22Rv1 (cell line): Measurements from ENCODE around the gene AGR2.

ENCODE experiments used
- H3K27ac ChIP-seq: fragments of 450-650 bp; 2 replicates; pipeline ENCODE4 v1.5.1; 2017
- ZFX ChIP-seq: fragments of 450-650 bp; IDR thresholded peaks from 2 replicates; pipeline ENCODE4 v1.6.1; 2017; ENCODE audit warnings: antibody characterized with exemption, borderline replicate concordance
- TF ChIP-seq, protein P1 (sequence below): fragments of 450-650 bp; IDR thresholded peaks from 2 replicates; pipeline ENCODE4 v1.5.1; 2017; ENCODE audit warnings: mild to moderate bottlenecking

The AGR2 gene

DNA sequence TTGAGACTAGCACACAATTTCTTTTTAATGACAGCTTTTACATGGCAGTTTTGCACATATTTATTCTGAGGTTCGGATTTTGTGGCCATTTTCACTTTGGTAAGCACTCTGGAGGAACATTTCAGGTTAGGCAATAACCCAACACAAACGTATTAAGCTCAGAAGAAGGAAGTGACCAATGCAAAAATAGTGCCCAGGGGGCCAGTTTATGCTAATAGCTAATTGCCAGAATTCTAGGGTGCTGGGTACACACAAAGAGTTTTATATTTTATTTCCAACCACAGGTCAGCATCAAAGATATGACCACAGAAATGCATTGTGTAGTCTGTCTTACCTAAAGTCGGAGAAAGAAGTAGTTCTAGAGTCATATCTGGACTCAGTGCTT, 8.4 kb upstream of the AGR2 start:
- TF ChIP-seq, protein P1, sequence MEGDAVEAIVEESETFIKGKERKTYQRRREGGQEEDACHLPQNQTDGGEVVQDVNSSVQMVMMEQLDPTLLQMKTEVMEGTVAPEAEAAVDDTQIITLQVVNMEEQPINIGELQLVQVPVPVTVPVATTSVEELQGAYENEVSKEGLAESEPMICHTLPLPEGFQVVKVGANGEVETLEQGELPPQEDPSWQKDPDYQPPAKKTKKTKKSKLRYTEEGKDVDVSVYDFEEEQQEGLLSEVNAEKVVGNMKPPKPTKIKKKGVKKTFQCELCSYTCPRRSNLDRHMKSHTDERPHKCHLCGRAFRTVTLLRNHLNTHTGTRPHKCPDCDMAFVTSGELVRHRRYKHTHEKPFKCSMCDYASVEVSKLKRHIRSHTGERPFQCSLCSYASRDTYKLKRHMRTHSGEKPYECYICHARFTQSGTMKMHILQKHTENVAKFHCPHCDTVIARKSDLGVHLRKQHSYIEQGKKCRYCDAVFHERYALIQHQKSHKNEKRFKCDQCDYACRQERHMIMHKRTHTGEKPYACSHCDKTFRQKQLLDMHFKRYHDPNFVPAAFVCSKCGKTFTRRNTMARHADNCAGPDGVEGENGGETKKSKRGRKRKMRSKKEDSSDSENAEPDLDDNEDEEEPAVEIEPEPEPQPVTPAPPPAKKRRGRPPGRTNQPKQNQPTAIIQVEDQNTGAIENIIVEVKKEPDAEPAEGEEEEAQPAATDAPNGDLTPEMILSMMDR, result no peak
- no peak for TF ChIP-seq ZFX
- H3K27ac ChIP-seq, result peak overlapping the region; percentile 40

DNA sequence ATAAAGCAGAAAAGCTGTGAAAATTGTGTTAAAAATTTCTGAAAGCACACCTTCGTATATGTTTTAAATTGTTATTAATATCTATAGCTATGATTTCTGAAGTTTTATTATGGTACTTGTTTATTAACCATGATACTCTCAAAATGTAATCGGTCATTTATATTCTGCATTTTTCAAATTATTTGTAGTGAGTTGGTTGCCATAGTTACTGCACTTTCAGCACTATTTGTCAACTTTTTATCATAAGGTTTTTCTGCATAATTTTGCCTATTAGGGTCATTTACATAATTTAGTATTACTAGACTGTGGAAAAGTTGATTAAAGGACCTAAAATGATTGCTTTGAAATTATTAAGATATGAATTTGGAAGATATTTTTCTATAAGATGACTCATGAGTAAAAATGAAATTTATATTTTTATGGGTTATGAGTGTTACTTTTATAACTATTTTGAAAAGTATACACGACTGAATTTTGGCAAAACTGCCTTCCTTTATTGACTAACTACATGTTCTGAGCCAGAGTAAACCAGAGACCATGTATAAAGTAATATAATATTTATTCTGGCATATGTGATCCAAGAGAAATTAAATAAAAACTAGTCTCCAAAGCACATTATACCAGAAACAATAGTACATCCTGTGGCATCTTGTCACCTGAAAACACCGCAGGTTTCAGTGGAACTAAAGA, 7.9 kb upstream of the AGR2 start:
- no peak for TF ChIP-seq ZFX
- TF ChIP-seq, protein P1, result no peak

DNA sequence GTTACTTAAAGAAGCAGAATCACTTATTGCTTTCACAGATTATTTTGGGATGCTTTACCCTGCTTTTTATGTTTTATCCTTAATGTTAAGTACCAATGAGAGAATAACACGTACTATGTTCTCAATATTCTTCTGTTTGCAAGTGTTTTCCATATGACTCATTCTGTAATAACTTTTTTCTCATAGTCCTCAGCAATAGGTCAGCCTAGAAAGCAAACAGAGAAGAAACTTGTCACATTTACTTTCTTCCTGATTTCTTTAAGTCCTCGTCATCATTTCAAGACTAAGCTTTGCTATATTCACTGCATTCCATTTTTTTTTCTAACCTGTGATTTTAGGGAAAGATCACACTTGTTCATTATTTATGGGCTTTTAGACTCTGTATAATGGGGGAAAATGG, 6.8 kb upstream of the AGR2 start:
- TF ChIP-seq, protein P1, result no peak
- TF ChIP-seq ZFX, result no peak
- H3K27ac ChIP-seq, result peak overlapping the region; percentile 3; the same call in 1 of the 2 replicates

More for the DNA sequence above, 7.9 kb upstream of the AGR2 start:
- peak overlapping the region; percentile 40 for H3K27ac ChIP-seq

DNA sequence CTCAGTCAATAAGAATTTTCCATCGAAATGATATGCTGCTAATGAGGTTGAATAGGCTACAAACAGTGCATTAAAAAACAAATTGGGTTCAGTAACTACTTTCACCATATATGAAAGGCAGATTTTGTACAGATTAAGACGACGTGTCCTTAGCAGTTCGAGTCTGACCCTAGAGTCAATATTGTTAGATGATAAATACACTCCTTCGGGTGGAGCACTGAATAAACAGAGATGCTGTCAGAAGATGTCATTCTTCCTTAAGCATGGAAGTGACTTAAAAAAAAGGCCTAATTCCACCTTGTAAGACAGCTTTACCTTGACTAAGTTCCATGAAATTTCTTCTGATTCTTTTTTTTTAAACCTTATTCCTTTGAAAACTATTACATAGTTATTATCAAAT, 5.8 kb upstream of the AGR2 start:
- TF ChIP-seq, protein P1, result no peak
- no peak for TF ChIP-seq ZFX
- peak overlapping the region; percentile 3; the same call in 1 of the 2 replicates for H3K27ac ChIP-seq

DNA sequence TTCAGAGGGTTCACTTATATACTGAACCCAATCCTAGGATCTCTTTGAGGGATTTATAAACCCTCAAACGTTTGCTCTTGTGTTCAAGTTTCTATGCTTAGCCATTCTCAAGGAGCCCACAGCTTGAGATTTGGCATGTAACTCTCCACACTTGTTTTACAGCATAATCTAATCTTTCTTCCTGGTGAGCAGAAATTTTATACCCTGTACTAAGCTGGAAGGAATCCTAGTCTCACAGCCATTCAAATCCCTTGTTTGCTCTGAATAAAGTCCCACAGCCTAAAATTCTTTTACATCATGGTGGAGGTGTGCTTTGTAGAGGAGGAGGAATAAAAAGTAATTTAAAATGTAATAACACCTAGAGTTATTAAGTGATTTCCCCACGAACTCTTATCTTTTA, 5.3 kb upstream of the AGR2 start:
- H3K27ac ChIP-seq, result peak overlapping the region; percentile 3; the same call in 1 of the 2 replicates
- TF ChIP-seq ZFX, result no peak
- TF ChIP-seq, protein P1, result no peak

DNA sequence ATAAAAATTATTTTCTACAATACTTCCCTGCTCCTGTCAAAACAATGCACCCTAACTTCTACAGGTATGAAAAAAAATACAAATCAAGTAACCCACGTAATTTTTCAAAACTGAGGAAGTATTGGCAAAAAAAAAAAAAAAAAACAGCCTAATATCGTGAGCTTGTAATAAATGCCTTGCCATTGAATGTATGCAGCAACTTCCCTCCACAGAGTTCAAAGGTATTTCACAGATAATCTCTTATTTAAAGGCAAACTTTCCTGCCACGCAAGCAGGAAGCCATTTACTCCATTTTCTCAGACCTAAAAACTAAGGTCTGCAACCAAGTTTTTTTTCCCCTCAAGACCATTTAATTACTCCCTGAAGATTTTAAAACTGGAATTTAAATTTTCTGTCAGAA, 642 bp upstream of the AGR2 start:
- no peak overlapping the region for H3K27ac ChIP-seq
- no peak for TF ChIP-seq ZFX
- TF ChIP-seq, protein P1, result no peak

DNA sequence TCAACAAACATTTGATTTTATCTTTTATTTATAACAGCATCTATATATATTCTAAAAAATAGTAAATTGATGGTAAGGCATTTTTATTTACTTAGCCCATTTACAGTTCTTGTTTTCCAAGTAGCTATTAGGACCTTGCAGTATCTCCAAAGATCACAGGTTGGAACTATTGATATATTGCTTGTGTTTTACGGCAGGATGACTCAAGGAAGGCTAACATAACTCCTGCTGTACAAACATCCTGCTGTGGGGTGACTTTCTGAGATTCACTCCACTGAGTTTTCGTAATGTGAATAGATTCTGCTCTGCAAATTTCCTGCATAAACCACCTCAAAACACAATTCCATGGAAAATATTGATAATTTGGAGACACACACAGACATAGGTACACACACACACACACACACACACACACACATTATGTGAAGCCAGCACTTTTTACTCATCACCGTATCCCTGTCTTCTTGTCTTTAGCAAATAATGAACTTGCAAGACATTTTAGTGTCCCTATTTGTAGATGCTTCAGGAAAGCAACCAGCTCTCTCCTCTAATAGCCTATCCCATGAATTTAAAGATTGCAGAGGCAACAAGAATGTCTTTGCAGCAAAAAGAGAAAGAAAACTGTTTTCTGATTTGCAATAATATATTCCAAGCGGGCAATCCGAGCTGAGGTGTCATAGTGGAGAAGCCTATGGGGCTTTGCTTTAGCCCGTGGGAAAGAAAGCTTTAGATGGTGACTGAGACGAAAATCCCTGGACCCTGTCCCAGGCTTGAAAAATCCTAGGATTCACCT, 722 bp downstream of the AGR2 start:
- TF ChIP-seq, protein P1, result no peak
- no peak for TF ChIP-seq ZFX
- peak overlapping the region; percentile 46 for H3K27ac ChIP-seq
